ENCODE data around the gene PTGES2.
"Not testable (repeated sequence)": the region's sequence is repeated elsewhere in the genome, so short reads cannot be mapped to it uniquely, and the experiment has no call there.

The PTGES2 gene

GRCh38 chr9:128139621-128140020, 12.1 kb upstream of the PTGES2 start:
- no peak overlapping the region for H3K4me3 ChIP-seq (ENCODE audit: low read depth, low read length)

GRCh38 chr9:128138001-128138400, 10.5 kb upstream of the PTGES2 start:
- no peak overlapping the region for H3K4me3 ChIP-seq (ENCODE audit: low read depth, low read length)

- no peak overlapping the region for H3K4me3 ChIP-seq (ENCODE audit: low read depth, low read length)
Observed at GRCh38 chr9:128136816-128137793, 9.6 kb upstream of the PTGES2 start.

GRCh38 chr9:128135561-128135960, 8.0 kb upstream of the PTGES2 start:
- not testable (repeated sequence) for H3K4me3 ChIP-seq (ENCODE audit: low read depth, low read length)

GRCh38 chr9:128132139-128132538, 4.6 kb upstream of the PTGES2 start:
- not testable (repeated sequence) for H3K4me3 ChIP-seq (ENCODE audit: low read depth, low read length)

GRCh38 chr9:128131346-128131745, 3.8 kb upstream of the PTGES2 start:
- H3K4me3 ChIP-seq (ENCODE audit: low read depth, low read length) = not testable (repeated sequence)

- not testable (repeated sequence) for H3K4me3 ChIP-seq (ENCODE audit: low read depth, low read length)
Observed at GRCh38 chr9:128130651-128131050, 3.1 kb upstream of the PTGES2 start.

GRCh38 chr9:128129976-128130590, 2.6 kb upstream of the PTGES2 start:
- not testable (repeated sequence) for H3K4me3 ChIP-seq (ENCODE audit: low read depth, low read length)

- H3K4me3 ChIP-seq (ENCODE audit: low read depth, low read length) = peak overlapping the region; percentile 84
Observed at GRCh38 chr9:128128836-128129590, 1.5 kb upstream of the PTGES2 start.

- peak overlapping the region; percentile 84 for H3K4me3 ChIP-seq (ENCODE audit: low read depth, low read length)
Observed at GRCh38 chr9:128127990-128128835, 684 bp upstream of the PTGES2 start.

GRCh38 chr9:128125580-128126354, 1.8 kb downstream of the PTGES2 start:
- H3K4me3 ChIP-seq (ENCODE audit: low read depth, low read length) = no peak overlapping the region

- no peak overlapping the region for H3K4me3 ChIP-seq (ENCODE audit: low read depth, low read length)
Observed at GRCh38 chr9:128124873-128125579, 2.5 kb downstream of the PTGES2 start.

GRCh38 chr9:128124451-128124850, 3.1 kb downstream of the PTGES2 start:
- no peak overlapping the region for H3K4me3 ChIP-seq (ENCODE audit: low read depth, low read length)

GRCh38 chr9:128123451-128124080, 4.0 kb downstream of the PTGES2 start:
- H3K4me3 ChIP-seq (ENCODE audit: low read depth, low read length) = no peak overlapping the region

GRCh38 chr9:128122809-128123175, 4.7 kb downstream of the PTGES2 start:
- H3K4me3 ChIP-seq (ENCODE audit: low read depth, low read length) = no peak overlapping the region

- no peak overlapping the region for H3K4me3 ChIP-seq (ENCODE audit: low read depth, low read length)
Observed at GRCh38 chr9:128121924-128122808, 5.4 kb downstream of the PTGES2 start.

GRCh38 chr9:128121466-128121810, 6.1 kb downstream of the PTGES2 start:
- H3K4me3 ChIP-seq (ENCODE audit: low read depth, low read length) = no peak overlapping the region
